GM12872 (cell line): ENCODE results near the gene DYSF.

Experiments
- CTCF ChIP-seq: IDR thresholded peaks from 3 replicates; pipeline ENCODE4 v1.5.1; 2011; ENCODE audit warnings: low read depth, mild to moderate bottlenecking, low read length, moderate library complexity; ENCODE audit not compliant: insufficient read depth

The DYSF gene

DNA sequence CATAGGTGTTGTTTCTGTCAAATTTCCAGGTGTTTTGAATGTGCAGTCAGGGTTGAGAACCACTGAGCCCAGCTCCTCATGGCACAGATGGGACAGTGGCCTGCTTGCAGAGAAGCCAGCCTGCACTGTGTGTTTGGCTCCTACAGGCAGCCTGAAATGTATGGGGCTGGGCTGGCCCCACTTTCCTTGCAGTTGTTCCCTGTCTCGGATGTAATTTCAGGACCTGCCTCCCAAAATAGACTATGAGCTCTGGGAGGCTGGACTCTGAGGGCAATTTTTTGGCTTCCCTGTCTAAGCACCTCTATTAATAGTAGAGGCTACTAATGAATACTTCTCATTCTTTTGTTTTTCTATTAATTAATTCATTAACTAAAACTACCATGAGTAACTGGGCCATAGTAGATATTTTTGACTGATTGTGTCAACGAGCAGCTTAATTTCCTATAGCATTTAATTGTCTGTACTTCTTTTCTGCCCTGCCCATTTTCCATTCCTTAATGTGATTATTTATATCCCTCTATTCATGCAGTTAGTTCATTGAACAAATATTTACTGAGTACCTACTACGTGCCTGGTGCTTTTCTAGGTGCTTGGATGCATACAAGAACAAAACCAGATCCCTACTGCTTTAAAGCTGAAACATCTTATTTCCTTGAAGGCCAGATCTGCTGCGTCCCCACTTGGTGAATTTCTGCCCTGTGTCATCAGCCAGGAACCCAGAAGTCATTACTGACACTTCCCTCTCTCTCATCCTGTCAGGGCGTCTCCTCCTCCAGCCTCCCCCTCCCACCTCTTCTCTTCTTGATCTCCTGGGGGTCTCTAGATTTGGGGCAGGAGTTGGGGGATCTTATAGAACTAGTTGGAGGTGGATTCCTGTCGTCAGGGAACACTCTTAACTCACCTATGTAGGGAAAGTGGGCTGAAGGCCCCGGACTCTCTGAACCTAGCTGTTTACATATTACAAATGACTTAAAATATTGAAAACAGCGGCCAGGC lies 16.3 kb downstream of the DYSF start:
- no peak for TF ChIP-seq CTCF

DNA sequence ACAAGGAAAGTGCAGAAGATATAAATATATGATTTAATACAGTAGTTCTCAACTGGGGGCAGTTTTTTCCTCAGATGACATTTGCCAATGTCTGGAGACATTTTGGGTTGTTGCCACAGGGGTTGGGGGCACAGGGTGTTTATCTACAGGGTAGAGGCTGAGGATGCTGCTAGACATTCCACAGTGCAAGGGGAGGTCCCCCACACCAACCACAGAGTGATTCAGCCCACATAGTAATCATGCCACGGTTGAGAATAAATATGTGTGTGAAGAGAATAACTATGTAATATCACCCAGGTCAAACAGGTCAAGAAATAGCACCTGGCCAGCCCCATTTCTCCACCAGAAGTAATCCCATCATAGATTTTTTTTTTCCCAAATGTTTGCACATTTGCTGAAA lies 17.9 kb downstream of the DYSF start:
- no peak for TF ChIP-seq CTCF

DNA sequence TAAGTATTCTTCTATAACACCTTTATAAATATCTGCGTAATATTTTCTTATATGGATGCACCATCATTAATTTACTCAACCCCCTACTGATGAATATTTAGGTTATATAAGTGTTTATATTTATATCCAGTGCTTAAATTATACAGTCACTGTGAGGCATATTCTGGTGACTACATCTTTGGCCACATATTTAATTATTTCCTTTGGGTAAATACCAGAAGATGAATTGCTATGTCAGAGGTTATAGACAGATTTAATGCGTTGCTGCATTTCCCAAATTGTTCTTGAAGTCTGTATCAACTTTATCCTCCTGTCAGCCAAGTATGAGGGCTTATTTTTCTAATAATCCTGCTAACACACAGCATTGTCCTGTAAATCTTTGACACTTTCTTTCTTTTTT lies 18.7 kb downstream of the DYSF start:
- TF ChIP-seq CTCF: no peak

DNA sequence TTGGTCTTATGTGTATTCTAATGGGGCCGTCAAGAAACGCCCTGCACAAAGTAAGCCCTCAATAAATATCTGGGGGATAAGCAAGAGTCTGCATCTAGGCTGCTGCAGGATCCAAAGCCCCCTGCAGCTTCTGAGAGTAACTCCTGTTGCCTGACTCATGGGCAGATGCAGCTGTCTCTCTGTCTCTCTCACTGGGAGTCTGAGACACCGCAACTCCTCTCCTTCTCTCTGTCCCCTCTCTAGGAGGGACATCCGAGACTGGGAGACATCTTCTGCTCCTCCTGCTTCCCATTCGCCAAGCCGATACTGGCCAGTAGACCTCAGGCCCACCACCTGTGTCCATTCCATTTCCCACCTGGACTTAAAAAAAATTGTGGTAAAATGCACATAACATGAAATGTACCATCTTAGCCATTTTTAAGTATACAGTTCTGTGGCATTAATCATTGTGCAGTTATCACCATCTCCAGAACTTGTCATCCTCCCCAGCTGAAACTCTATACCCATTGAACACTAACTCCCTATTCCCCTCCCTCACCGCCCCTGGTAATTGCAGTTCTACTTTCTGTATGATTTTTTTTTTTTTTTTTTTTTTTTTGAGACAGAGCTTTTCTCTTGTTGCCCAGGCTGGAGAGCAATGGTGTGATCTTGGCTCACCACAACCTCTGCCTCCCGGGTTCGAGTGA lies 20.1 kb downstream of the DYSF start:
- no peak for TF ChIP-seq CTCF

GRCh38 chr2:71474116-71474743 lies 20.9 kb downstream of the DYSF start:
- TF ChIP-seq CTCF: no peak

DNA sequence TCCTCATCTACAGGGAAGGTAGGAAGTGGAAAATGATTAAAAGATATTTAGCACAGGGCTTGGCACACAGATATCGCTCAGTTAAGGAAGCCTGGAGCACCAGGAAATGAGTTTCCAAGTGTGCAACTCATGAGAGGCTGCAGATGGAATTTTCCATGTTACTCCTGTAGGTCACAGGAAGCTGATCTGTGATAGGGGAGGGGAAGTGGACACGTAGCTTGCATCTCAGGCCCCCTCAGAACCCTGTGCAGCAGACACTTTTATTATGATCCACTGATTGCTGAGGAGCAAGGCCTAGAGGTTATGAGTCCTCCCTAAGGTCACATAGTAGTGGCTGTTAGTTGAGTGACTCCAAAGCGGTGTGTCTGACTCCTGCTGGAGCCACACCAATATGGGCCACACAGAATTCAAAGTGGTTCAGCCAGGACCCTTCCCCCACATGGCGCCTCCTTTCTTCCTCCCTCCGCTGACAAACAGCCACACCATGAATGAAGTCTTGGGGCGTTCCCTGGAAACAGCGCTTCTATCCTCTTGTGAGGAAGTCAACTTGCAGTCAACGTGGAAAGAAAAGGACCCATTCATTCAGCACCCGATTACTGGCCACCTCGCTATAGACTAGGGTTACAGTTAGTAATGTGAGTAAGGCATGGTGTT lies 21.5 kb downstream of the DYSF start:
- TF ChIP-seq CTCF: no peak

- no peak for TF ChIP-seq CTCF
Observed at GRCh38 chr2:71476495-71476894, 23.1 kb downstream of the DYSF start.
